GM12878 (cell line): Measurements from ENCODE around the gene MACROD2. TPM values are rescaled to one million over a fixed set of nuclear protein-coding genes. Genes with fewer than 3 reads are reported as not detected.

Experiments used
- ATAC-seq: fragments of 200-7000 bp; cut with Tn5 transposase; 3 replicates; pipeline ENCODE4 v1.9.1; 2020; ENCODE audit warnings: mild to moderate bottlenecking, moderate library complexity
- BruUV-seq: library from RNA; stranded (reverse); fragments of 400-500 nt; replicated peaks from 2 replicates; lab custom pipeline; 2021; lab: Mats Ljungman, UMichigan
- CTCF ChIA-PET: fragments of 300-600 bp; sonication (Branson Sonifier 250); formaldehyde crosslinking; extraction: SDS; loops from one replicate; lab custom pipeline; 2021; ENCODE audit warnings: inconsistent platforms; lab: Yijun Ruan, JAX
- POLR2A ChIA-PET: fragments of 350-600 bp; formaldehyde crosslinking; extraction: SDS; loops from one replicate; lab custom pipeline; 2021; ENCODE audit warnings: inconsistent platforms; lab: Charles Lee
- RAD21 ChIA-PET: fragments of 300-600 bp; sonication (Branson Sonifier 250); formaldehyde crosslinking; loops from one replicate; lab custom pipeline; 2023; ENCODE audit warnings: antibody characterized with exemption; ENCODE audit not compliant: unreplicated experiment; lab: Charles Lee
- SMC1A ChIA-PET: fragments of 300-600 bp; sonication (Branson Sonifier 250); formaldehyde crosslinking; loops from one replicate; lab custom pipeline; 2023; ENCODE audit not compliant: unreplicated experiment, uncharacterized antibody; lab: Charles Lee
- DNase-seq: peaks from one replicate; pipeline ENCODE4 v3.0.0-alpha.2; 2011; ENCODE audit warnings: low read depth, low spot score
- FAIRE-seq: peaks from 3 replicates; lab custom pipeline; 2011; peaks lifted over from hg19 to GRCh38; lab: Jason Lieb, UNC
- H2AFZ ChIP-seq: 2 replicates; pipeline ENCODE4 v1.6.0; 2011; ENCODE audit warnings: low read depth, low read length, control low read depth; ENCODE audit not compliant: control insufficient read depth
- H3K27ac ChIP-seq: 2 replicates; pipeline ENCODE4 v1.5.1; 2011; ENCODE audit warnings: control low read depth; ENCODE audit not compliant: control insufficient read depth, insufficient read depth
- H3K27me3 ChIP-seq, 2 experiments: replicated peaks in 1 of 2; 2 replicates each; pipeline versions ENCODE4 v1.6.0 to v1.6.1; 2011; ENCODE audit warnings: low read length in 1 of 2; ENCODE audit not compliant: control insufficient read depth in 2 of 2, insufficient read depth in 2 of 2
- H3K36me3 ChIP-seq, 2 experiments: 2 replicates each; pipeline ENCODE4 v1.5.1; 2011; ENCODE audit warnings: low read length in 1 of 2; ENCODE audit not compliant: control insufficient read depth in 2 of 2, insufficient read depth in 2 of 2
- H3K4me1 ChIP-seq: 2 replicates; pipeline ENCODE4 v1.6.1; 2011; ENCODE audit warnings: mild to moderate bottlenecking, low read length, moderate library complexity, mixed read lengths; ENCODE audit not compliant: control insufficient read depth, insufficient read depth
- H3K4me2 ChIP-seq: 2 replicates; pipeline ENCODE4 v1.6.0; 2011; ENCODE audit warnings: control low read depth; ENCODE audit not compliant: control insufficient read depth, insufficient read depth
- H3K4me3 ChIP-seq: fragments of 200-600 bp; sonication (generic); 2 replicates; pipeline ENCODE4 v1.5.1; 2016
- H3K79me2 ChIP-seq: 2 replicates; pipeline ENCODE4 v1.6.0; 2011; ENCODE audit warnings: low read length; ENCODE audit not compliant: control insufficient read depth, insufficient read depth
- H3K9ac ChIP-seq: 2 replicates; pipeline ENCODE4 v1.8.0; 2011; ENCODE audit warnings: low read length, control low read depth, mixed read lengths; ENCODE audit not compliant: control insufficient read depth, insufficient read depth
- H3K9me3 ChIP-seq: replicated peaks from 3 replicates; pipeline ENCODE4 v1.5.1; 2011; ENCODE audit warnings: mild to moderate bottlenecking, low read length; ENCODE audit not compliant: control insufficient read depth, insufficient read depth
- H4K20me1 ChIP-seq: 2 replicates; pipeline ENCODE4 v1.6.0; 2011; ENCODE audit not compliant: control insufficient read depth, insufficient read depth
- BCL3 ChIP-seq: IDR thresholded peaks from 2 replicates; pipeline ENCODE4 v1.6.1; 2011; ENCODE audit warnings: borderline replicate concordance, low read depth, mild to moderate bottlenecking, moderate library complexity, low read length; ENCODE audit not compliant: insufficient read depth, poor library complexity, severe bottlenecking
- BHLHE40 ChIP-seq, 2 experiments: fragments of 450-650 bp in 1 of 2; IDR thresholded peaks; 2 replicates each; pipeline ENCODE4 v1.6.1; 2011 to 2017; ENCODE audit warnings: low read depth in 2 of 2, borderline replicate concordance in 1 of 2, improper control_type of control experiment in 1 of 2, low read length in 1 of 2, mild to moderate bottlenecking in 1 of 2
- CBFB ChIP-seq: IDR thresholded peaks from 2 replicates; pipeline ENCODE4 v1.6.1; 2016; ENCODE audit warnings: antibody characterized with exemption, low read depth
- CEBPZ ChIP-seq: fragments of 150-350 bp; IDR thresholded peaks from 2 replicates; pipeline ENCODE4 v1.6.1; 2016; ENCODE audit warnings: low read depth, low read length
- ESRRA ChIP-seq: IDR thresholded peaks from 2 replicates; pipeline ENCODE4 v1.6.1; 2012; ENCODE audit warnings: mild to moderate bottlenecking, low read length, improper control_type of control experiment
- GABPA ChIP-seq: IDR thresholded peaks from 2 replicates; pipeline ENCODE4 v1.6.1; 2014; ENCODE audit warnings: antibody characterized with exemption, low read depth, mild to moderate bottlenecking, inconsistent platforms
- IKZF2 ChIP-seq, 2 experiments: fragments of 450-650 bp; IDR thresholded peaks; 2 replicates each; pipeline ENCODE4 v1.6.1; 2017; ENCODE audit warnings: mild to moderate bottlenecking in 2 of 2, moderate library complexity in 2 of 2
- IRF3 ChIP-seq: fragments of 450-650 bp; IDR thresholded peaks from 2 replicates; pipeline ENCODE4 v1.6.1; 2014; ENCODE audit warnings: mild to moderate bottlenecking
- MEF2A ChIP-seq: IDR thresholded peaks from 2 replicates; pipeline ENCODE4 v1.6.1; 2011; ENCODE audit warnings: low read depth, mild to moderate bottlenecking, low read length, moderate library complexity; ENCODE audit not compliant: insufficient read depth
- NR2F1 ChIP-seq: fragments of 450-650 bp; conservative IDR thresholded peaks from 2 replicates; pipeline ENCODE4 v1.6.1; 2017; ENCODE audit warnings: mild to moderate bottlenecking
- RAD51 ChIP-seq: fragments of 450-650 bp; IDR thresholded peaks from 2 replicates; pipeline ENCODE4 v1.6.1; 2016; ENCODE audit warnings: moderate library complexity, mild to moderate bottlenecking, inconsistent platforms
- SMAD1 ChIP-seq: fragments of 450-650 bp; IDR thresholded peaks from 2 replicates; pipeline ENCODE4 v1.6.1; 2018; ENCODE audit warnings: mild to moderate bottlenecking, low read depth; ENCODE audit not compliant: partially characterized antibody
- USF1 ChIP-seq: IDR thresholded peaks from 2 replicates; pipeline ENCODE4 v1.6.1; 2011; ENCODE audit warnings: borderline replicate concordance, low read depth, mild to moderate bottlenecking, moderate library complexity, mixed read lengths, low read length; ENCODE audit not compliant: insufficient read depth; ENCODE audit errors: extremely low read length
- YBX1 ChIP-seq: fragments of 450-650 bp; IDR thresholded peaks from 2 replicates; pipeline ENCODE4 v1.6.1; 2016; ENCODE audit warnings: antibody characterized with exemption
- ZNF622 ChIP-seq: fragments of 450-650 bp; IDR thresholded peaks from 2 replicates; pipeline ENCODE4 v1.6.1; 2017; ENCODE audit warnings: mild to moderate bottlenecking, inconsistent platforms
- WGBS: methylation state at CpG from one replicate; pipeline ENCODE4 v1.1.6; 2016; ENCODE audit warnings: low lambda C conversion rate; ENCODE audit not compliant: insufficient replicate concordance, insufficient coverage; ENCODE audit errors: missing lambda C conversion rate; 5-methylcytosine and 5-hydroxymethylcytosine counted together
- in situ Hi-C: fragments of 300-500 bp; cut with MboI; formaldehyde crosslinking; loops from 9 replicates; pipeline ENCODE4 v1.14.3; 2018; ENCODE audit warnings: mixed read lengths
- intact Hi-C: fragments of 100-400 bp; cut with micrococcal nuclease; formaldehyde crosslinking; loops from one replicate; pipeline ENCODE4 v1.14.2; 2022; ENCODE audit not compliant: unreplicated experiment
- polyA plus RNA-seq, 11 experiments: library from polyadenylated mRNA; depleted of rRNA in 4 of 11; unstranded in 6 of 11; stranded (reverse) in 5 of 11; fragments of >200 nt; fragmentation: Nextera tagmentation in 4 of 11; fragmentation: Illumina TruSeq in 1 of 11; extraction: Ambion mirVana in 4 of 11; extraction: Trizol in 1 of 11; gene quantifications; 1 replicate in 1 of 11; 2 replicates in 10 of 11; pipeline versions ENCODE4 v1.2.1 to v1.2.3, GENCODE V29; 2011 to 2016; ENCODE audit warnings: inconsistent platforms in 2 of 11, missing spikeins in 2 of 11, low read depth in 1 of 11
- total RNA-seq, 4 experiments: library from RNA; depleted of rRNA in 3 of 4; stranded (reverse); fragments of >200 nt in 3 of 4; fragmentation: Illumina TruSeq in 1 of 4; extraction: Trizol in 1 of 4; gene quantifications; 2 replicates each; pipeline versions ENCODE4 v1.2.1 to v1.2.3, GENCODE V29; 2013 to 2021

The MACROD2 gene
- total and polyA plus RNA-seq, 10 of the 15 experiments (the other 5 are each of a cell fraction or from before 2014, with no cell fraction given), result 1.1 to 21.5 (median 2.2) TPM

- in situ Hi-C loops, result no loop called here
- Histone ChIP-seq H3K27me3 (no peaks in the 10 kb centered on the region), H2AFZ (no peak overlapping the region), H3K4me3 (no peak overlapping the region), H3K4me1 (peaks cover 6% of the 10 kb centered on the region), H3K4me2 (no peak overlapping the region), H4K20me1 (no peaks in the 10 kb centered on the region), H3K27ac (no peak overlapping the region), H3K36me3 (no peaks in the 10 kb centered on the region), H3K9ac (no peak overlapping the region), H3K79me2 (no peaks in the 10 kb centered on the region), H3K9me3 (no peaks in the 10 kb centered on the region; the same call in 2 of the 3 replicates)
- ATAC-seq (no peak), DNase-seq (no peak), FAIRE-seq (no peak)
- intact Hi-C loops, result no loop called here
- POLR2A ChIA-PET, result no interaction called here
- WGBS, result 23% methylated on average over 2 of the region's 2 CpGs
- RAD21 ChIA-PET, result no interaction called here
- no TSS peak for BruUV-seq
- TF ChIP-seq CEBPZ (no peak), ESRRA (no peak), IKZF2 (IDR thresholded peaks at IDR 0.05) (no peak), MEF2A (no peak), BHLHE40 (IDR thresholded peaks at IDR 0.05; ENCODE audit: borderline replicate concordance in 1 of 2, low read depth in 2 of 2, low read length in 1 of 2) (no peak), GABPA (no peak), CBFB (no peak), NR2F1 (no peak), BCL3 (no peak), SMAD1 (no peak), RAD51 (no peak), ZNF622 (no peak), IRF3 (no peak), YBX1 (no peak), USF1 (no peak)
- SMC1A ChIA-PET, result no interaction called here
- CTCF ChIA-PET, result no interaction called here
These were observed 1865.5 kb downstream of the MACROD2 start for GRCh38 chr20:15860850-15861249.
